HCT116 (cell line): ENCODE results near the gene CA4.
"Not testable (repeated sequence)": the region's sequence is repeated elsewhere in the genome, so short reads cannot be mapped to it uniquely, and the experiment has no call there.

Source experiments
- EZH2 ChIP-seq: fragments of 200-600 bp; sonication (generic); IDR thresholded peaks from 2 replicates; pipeline ENCODE4 v1.6.1; 2017; ENCODE audit warnings: antibody characterized with exemption, mixed run types
- JUND ChIP-seq: IDR thresholded peaks from 2 replicates; pipeline ENCODE4 v1.6.1; 2012
- MAX ChIP-seq: IDR thresholded peaks from 2 replicates; pipeline ENCODE4 v1.6.1; 2012
- POLR2A ChIP-seq: IDR thresholded peaks from 2 replicates; pipeline ENCODE4 v1.7.0; 2011; ENCODE audit warnings: borderline replicate concordance; ENCODE audit not compliant: insufficient read depth, insufficient read length; ENCODE audit errors: extremely low read depth
- POLR2AphosphoS5 ChIP-seq: IDR thresholded peaks from 2 replicates; pipeline ENCODE4 v1.6.1; 2011; ENCODE audit warnings: mild to moderate bottlenecking, low read depth, low read length, moderate library complexity
- YY1 ChIP-seq: IDR thresholded peaks from 2 replicates; pipeline ENCODE4 v1.6.1; 2011; ENCODE audit warnings: low read length, low read depth, moderate library complexity, mild to moderate bottlenecking; ENCODE audit not compliant: insufficient replicate concordance; ENCODE audit errors: extremely low read depth

- not testable (repeated sequence) for TF ChIP-seq POLR2A, JUND, POLR2AphosphoS5, YY1, EZH2, MAX
Observed at GRCh38 chr17:60176763-60177162, 27.0 kb downstream of the CA4 start.
